ENCODE results near the gene PEX10.
A peak's percentile ranks its signal among the peaks of the same experiment; 100 is the strongest.
"Not testable (repeated sequence)": the region's sequence is repeated elsewhere in the genome, so short reads cannot be mapped to it uniquely, and the experiment has no call there.

The PEX10 gene

GRCh38 chr1:2412395-2412772, at the start of gene PEX10:
Gene PEX10 (minus strand): TSS chr1:2412564. CDS start chr1:2412502, 62 bp downstream.
- DNase-seq: peak; percentile 93

- no peak for DNase-seq
Observed at GRCh38 chr1:2460996-2461751, 48.8 kb upstream of the PEX10 start.

GRCh38 chr1:2460203-2460602, 47.8 kb upstream of the PEX10 start:
- DNase-seq: no peak

GRCh38 chr1:2459757-2460156, 47.4 kb upstream of the PEX10 start:
- no peak for DNase-seq

GRCh38 chr1:2459102-2459753, 46.9 kb upstream of the PEX10 start:
- not testable (repeated sequence) for DNase-seq

GRCh38 chr1:2458687-2459086, 46.3 kb upstream of the PEX10 start:
- no peak for DNase-seq

GRCh38 chr1:2457444-2457843, 45.1 kb upstream of the PEX10 start:
- no peak for DNase-seq

- peak; percentile 18 for DNase-seq
Observed at GRCh38 chr1:2455757-2456156, 43.4 kb upstream of the PEX10 start.

GRCh38 chr1:2454227-2454626, 41.9 kb upstream of the PEX10 start:
- no peak for DNase-seq

GRCh38 chr1:2452932-2453315, 40.6 kb upstream of the PEX10 start:
- DNase-seq: no peak

- DNase-seq: no peak
Observed at GRCh38 chr1:2452201-2452931, 40.0 kb upstream of the PEX10 start.

- no peak for DNase-seq
Observed at GRCh38 chr1:2451741-2452140, 39.4 kb upstream of the PEX10 start.

GRCh38 chr1:2449636-2450454, 37.5 kb upstream of the PEX10 start:
- DNase-seq: no peak

GRCh38 chr1:2448098-2448445, 35.7 kb upstream of the PEX10 start:
- no peak for DNase-seq

- DNase-seq: no peak
Observed at GRCh38 chr1:2447276-2448097, 35.1 kb upstream of the PEX10 start.

- DNase-seq: no peak
Observed at GRCh38 chr1:2446861-2447260, 34.5 kb upstream of the PEX10 start.

GRCh38 chr1:2446394-2446793, 34.0 kb upstream of the PEX10 start:
- no peak for DNase-seq

- no peak for DNase-seq
Observed at GRCh38 chr1:2445823-2446215, 33.5 kb upstream of the PEX10 start.

GRCh38 chr1:2445162-2445822, 32.9 kb upstream of the PEX10 start:
- no peak for DNase-seq

- DNase-seq: no peak
Observed at GRCh38 chr1:2444138-2444591, 31.8 kb upstream of the PEX10 start.

- DNase-seq: no peak
Observed at GRCh38 chr1:2443277-2444137, 31.1 kb upstream of the PEX10 start.
